SJCRH30 (cell line): ENCODE results near the gene SH2D3C. TPM values are rescaled to one million over a fixed set of nuclear protein-coding genes. Genes with fewer than 3 reads are reported as not detected.

Source experiments
- DNase-seq, 2 experiments: peaks; one replicate each; pipeline ENCODE4 v3.0.0-alpha.2; 2015 to 2020
- H3K27ac ChIP-seq: fragments of 250-450 bp; sonication (Bioruptor Pico); 2 replicates; pipeline ENCODE4 v1.5.1; 2020; ENCODE audit warnings: mild to moderate bottlenecking, moderate library complexity
- H3K27me3 ChIP-seq: fragments of 250-450 bp; sonication (Bioruptor Pico); 2 replicates; pipeline ENCODE4 v1.5.1; 2020; ENCODE audit warnings: mild to moderate bottlenecking, moderate library complexity
- H3K36me3 ChIP-seq: fragments of 250-450 bp; sonication (Bioruptor Pico); 2 replicates; pipeline ENCODE4 v1.5.1; 2020; ENCODE audit warnings: mild to moderate bottlenecking, moderate library complexity
- H3K4me1 ChIP-seq: fragments of 250-450 bp; sonication (Bioruptor Pico); 2 replicates; pipeline ENCODE4 v1.5.1; 2020; ENCODE audit warnings: mild to moderate bottlenecking, moderate library complexity
- H3K4me3 ChIP-seq: fragments of 250-450 bp; sonication (Bioruptor Pico); 2 replicates; pipeline ENCODE4 v1.5.1; 2020; ENCODE audit warnings: mild to moderate bottlenecking, moderate library complexity
- H3K9me3 ChIP-seq: fragments of 250-450 bp; sonication (Bioruptor Pico); replicated peaks from 2 replicates; pipeline ENCODE4 v1.5.1; 2020; ENCODE audit warnings: mild to moderate bottlenecking, moderate library complexity
- total RNA-seq: library from RNA; depleted of rRNA; stranded (reverse); fragments of >200 nt; shearing (Covaris generic); gene quantifications from 2 replicates; pipeline ENCODE4 v1.2.3, GENCODE V29; 2014

The SH2D3C gene
- total RNA-seq, 1 experiment from 2014 or later, result 0.99 TPM

DNA sequence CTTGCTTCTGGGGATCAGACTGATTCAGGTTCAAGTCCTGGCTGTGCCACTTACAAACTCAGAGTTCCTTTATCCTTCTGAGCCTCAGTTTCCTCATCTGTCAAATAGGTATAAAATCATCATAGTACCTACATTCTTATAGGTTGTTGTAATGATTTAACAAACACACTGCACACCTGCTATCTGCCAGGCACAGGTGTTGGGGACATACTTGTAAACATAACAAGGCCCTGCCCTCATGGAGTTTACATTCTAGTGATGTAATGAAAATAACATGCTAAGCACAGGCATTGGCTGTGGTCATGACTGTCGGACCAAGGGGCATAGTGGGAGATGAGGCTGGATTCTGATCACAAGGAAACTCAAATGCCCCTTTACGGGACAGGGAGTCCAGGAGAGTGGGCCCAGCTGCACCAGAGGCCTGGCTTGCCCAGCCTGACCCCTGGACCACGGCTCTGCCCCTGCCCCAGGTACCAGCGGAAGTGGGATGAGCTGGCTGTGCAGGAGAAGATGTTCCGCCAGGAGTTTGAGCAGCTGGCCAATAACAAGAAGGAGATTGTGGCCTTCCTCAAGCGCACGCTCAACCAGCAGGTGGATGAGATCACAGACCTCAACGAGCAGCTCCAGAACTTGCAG is 69.4 kb downstream of the SH2D3C start:
- H3K4me3 ChIP-seq, result no peak overlapping the region
- H3K4me1 ChIP-seq, result peaks cover 14% of the 10 kb centered on the region; the same call in 1 of the 2 replicates

GRCh38 chr9:127707766-127708165 is 70.7 kb downstream of the SH2D3C start:
- peaks cover 14% of the 10 kb centered on the region; the same call in 1 of the 2 replicates for H3K4me1 ChIP-seq
- H3K27ac ChIP-seq, result no peak overlapping the region
- H3K9me3 ChIP-seq, result no peaks in the 10 kb centered on the region
- DNase-seq, result no peak
- H3K4me3 ChIP-seq, result no peak overlapping the region
- no peaks in the 10 kb centered on the region for H3K36me3 ChIP-seq
- no peaks in the 10 kb centered on the region for H3K27me3 ChIP-seq

More for the DNA sequence above, 69.4 kb downstream of the SH2D3C start:
- no peak for DNase-seq
- no peaks in the 10 kb centered on the region for H3K9me3 ChIP-seq
- H3K27ac ChIP-seq, result no peak overlapping the region
- H3K27me3 ChIP-seq, result no peaks in the 10 kb centered on the region
- no peaks in the 10 kb centered on the region for H3K36me3 ChIP-seq

DNA sequence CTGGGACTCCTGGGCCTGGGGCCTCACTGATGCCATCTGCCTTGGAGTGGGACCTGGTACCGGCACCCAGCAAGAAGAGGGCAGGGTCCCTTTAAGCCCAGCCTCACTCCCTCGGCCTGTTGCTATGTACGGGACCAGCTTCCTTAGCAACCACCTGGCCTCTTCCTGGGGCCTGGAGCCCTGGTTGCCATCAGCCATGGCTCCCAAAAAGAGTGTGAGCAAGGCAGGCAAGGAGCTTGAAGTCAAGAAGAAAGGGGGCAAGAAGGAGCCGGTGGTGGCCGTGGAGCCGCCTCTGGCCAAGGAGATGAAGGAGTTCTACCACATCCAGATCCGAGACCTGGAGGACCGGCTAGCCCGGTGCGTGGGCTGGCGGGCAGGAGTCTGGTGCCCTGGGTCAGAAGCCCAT is 71.6 kb downstream of the SH2D3C start, which contains the start of gene CFAP157:
TSS of gene CFAP157 (plus strand) at position 153 of the 406 bp plus-strand sequence. CDS start at position 197, 44 bp downstream.
- Histone ChIP-seq H3K27ac (no peak within 1 kb of the TSS), H3K4me3 (no peak within 1 kb of the TSS), H3K36me3 (no peaks in the 10 kb centered on the region), H3K9me3 (no peaks in the 10 kb centered on the region), H3K4me1 (peaks cover 14% of the 10 kb centered on the region; the same call in 1 of the 2 replicates), H3K27me3 (no peaks in the 10 kb centered on the region)
- no peak for DNase-seq

- Histone ChIP-seq H3K4me1 (peaks cover 13% of the 10 kb centered on the region), H3K36me3 (no peaks in the 10 kb centered on the region), H3K27ac (no peak overlapping the region), H3K9me3 (no peaks in the 10 kb centered on the region), H3K4me3 (no peak overlapping the region), H3K27me3 (no peaks in the 10 kb centered on the region)
- peak; percentile 39 to 48 for DNase-seq
These were observed 72.7 kb downstream of the SH2D3C start for GRCh38 chr9:127705577-127706379.

DNA sequence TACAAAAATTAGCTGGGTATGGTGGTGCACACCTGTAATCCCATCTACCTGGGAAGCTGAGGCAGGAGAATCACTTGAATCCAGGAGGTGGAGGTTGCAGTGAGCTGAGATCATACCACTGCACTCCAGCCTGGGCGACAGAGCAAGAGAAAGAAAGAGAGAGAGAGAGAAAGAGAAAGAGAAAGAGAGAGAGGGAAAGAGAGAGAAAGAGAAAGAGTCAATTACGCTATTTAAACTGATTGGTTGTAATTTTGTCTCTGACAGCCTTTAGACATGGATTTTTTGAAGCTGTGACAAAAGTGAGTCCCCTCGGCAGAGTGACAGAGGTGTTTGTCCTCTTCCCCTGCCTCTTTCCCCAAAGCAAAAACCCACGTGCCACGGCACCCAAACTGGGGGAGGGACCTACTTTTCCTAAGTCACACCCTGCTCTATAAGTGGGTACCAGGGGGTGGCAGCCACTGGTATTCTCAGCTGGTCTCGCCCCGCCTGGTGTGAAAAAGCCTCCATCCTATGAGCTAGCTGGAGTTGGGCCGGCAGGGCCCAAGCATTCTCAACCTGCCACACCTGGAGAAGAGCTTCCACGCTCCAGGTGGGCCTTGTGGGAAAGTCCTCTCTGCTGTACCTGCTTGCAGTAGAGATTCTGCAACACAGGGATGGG is 75.0 kb downstream of the SH2D3C start:
- Histone ChIP-seq H3K4me1 (peaks cover 24% of the 10 kb centered on the region), H3K27me3 (no peaks in the 10 kb centered on the region), H3K27ac (no peak overlapping the region), H3K36me3 (no peaks in the 10 kb centered on the region), H3K9me3 (no peaks in the 10 kb centered on the region), H3K4me3 (no peak overlapping the region)
- DNase-seq, result no peak

DNA sequence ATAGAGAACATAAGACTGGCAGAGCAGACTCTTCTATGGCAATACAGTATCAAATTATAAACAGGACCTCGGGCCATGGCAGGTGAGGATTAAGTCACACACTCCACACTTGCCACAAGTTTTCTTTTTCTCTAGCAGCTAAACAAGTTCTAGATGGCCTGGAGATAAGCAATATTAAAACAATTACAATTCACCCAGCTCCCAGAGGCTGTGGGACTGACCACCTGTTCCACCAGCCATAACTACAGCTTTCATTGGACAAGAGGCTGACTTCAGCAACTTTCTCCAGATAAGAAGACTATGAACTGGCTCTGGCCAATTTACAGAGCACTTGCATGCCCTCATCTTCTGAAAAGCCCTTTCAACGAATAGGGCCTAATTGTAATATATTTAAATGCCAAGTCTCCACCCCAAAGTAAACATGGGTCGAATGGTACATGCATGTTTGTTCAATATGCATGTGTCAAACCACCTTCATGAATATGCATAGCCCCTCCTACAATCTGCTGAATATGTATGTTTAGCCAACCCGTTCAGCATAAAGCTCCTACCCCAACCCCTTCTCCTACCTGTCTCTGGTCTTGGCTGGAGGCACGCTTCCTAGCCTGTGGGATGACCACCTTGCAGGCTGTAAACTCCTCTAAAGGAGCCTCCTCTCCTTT is 77.7 kb downstream of the SH2D3C start:
- DNase-seq, result peak; percentile 75 to 91
- no peaks in the 10 kb centered on the region for H3K36me3 ChIP-seq
- no peak overlapping the region for H3K4me3 ChIP-seq
- H3K27ac ChIP-seq, result no peak overlapping the region
- H3K4me1 ChIP-seq, result peaks cover 27% of the 10 kb centered on the region
- H3K27me3 ChIP-seq, result no peaks in the 10 kb centered on the region
- no peaks in the 10 kb centered on the region for H3K9me3 ChIP-seq

- Histone ChIP-seq H3K27ac (no peak overlapping the region), H3K9me3 (no peaks in the 10 kb centered on the region), H3K4me3 (no peak overlapping the region)
These were observed 78.3 kb downstream of the SH2D3C start for GRCh38 chr9:127700140-127700539.

DNA sequence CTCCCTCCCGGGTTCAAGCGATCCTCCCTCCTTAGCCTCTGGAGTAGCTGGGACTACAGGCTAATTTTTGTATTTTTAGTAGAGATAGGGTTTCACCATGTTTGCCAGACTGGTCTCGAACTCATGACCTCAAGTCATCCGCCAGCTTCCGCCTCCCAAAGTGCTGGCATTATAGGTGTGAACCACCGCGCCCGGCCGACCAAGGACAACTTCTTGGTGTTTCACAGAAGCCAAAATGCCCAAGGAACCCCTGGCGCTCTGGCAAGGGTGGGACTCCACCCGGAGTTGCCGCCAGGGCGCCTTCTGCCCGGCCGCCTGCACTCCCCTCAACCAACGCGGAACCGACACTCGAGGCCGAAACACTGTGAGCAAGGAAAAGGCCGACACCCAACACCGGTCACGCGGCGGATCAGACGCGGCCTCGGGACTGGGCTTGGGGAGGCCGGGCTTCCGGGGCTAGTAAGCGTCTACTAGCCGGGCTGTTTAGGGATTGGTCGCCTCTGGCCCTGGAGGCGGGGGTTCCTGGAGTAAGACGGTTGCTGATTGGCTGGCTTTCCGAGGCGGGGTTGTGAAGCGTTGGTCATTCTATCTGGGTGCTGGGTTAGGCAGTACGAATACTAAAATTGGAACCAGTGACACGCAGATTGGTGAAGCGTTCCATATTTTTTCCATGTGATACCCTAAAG is 79.3 kb downstream of the SH2D3C start:
- Histone ChIP-seq H3K4me1 (peaks cover 26% of the 10 kb centered on the region), H3K27ac (no peak overlapping the region), H3K4me3 (no peak overlapping the region), H3K27me3 (no peaks in the 10 kb centered on the region; the same call in 1 of the 2 replicates), H3K36me3 (no peaks in the 10 kb centered on the region), H3K9me3 (no peaks in the 10 kb centered on the region)
- DNase-seq, result peak in 1 of 2 experiments; percentile 40

More at GRCh38 chr9:127700140-127700539, 78.3 kb downstream of the SH2D3C start:
- H3K27me3 ChIP-seq, result no peaks in the 10 kb centered on the region; the same call in 1 of the 2 replicates
- no peak for DNase-seq
- no peaks in the 10 kb centered on the region for H3K36me3 ChIP-seq
- H3K4me1 ChIP-seq, result peaks cover 26% of the 10 kb centered on the region

GRCh38 chr9:127698386-127698785 is 80.1 kb downstream of the SH2D3C start:
- no peaks in the 10 kb centered on the region; the same call in 1 of the 2 replicates for H3K27me3 ChIP-seq
- peaks cover 26% of the 10 kb centered on the region for H3K4me1 ChIP-seq
- no peak overlapping the region for H3K4me3 ChIP-seq
- no peak overlapping the region for H3K27ac ChIP-seq
- DNase-seq, result no peak
- no peaks in the 10 kb centered on the region for H3K36me3 ChIP-seq
- no peaks in the 10 kb centered on the region for H3K9me3 ChIP-seq

DNA sequence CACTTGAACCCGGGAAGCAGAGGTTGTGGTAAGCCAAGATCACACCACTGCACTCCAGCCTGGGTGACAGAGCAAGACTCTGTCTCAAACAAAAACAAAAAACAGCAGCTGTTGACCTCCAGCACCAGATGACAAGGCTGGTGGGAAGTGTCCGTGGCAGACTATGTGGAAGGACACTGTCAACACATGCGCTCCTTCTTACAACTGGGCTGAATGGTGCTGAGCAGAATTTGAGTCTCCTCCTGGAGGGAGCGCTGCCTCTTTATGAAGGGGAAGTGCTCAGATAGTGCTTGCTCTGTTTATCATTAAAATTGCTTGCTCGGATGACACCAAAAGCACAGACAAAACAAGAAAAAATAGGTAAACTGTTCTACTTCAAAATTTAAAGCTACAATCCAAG is 80.9 kb downstream of the SH2D3C start:
- H3K4me3 ChIP-seq, result no peak overlapping the region
- H3K27ac ChIP-seq, result no peak overlapping the region
- H3K27me3 ChIP-seq, result no peaks in the 10 kb centered on the region; the same call in 1 of the 2 replicates
- peak in 1 of 2 experiments; percentile 47 for DNase-seq
- no peaks in the 10 kb centered on the region for H3K36me3 ChIP-seq
- no peaks in the 10 kb centered on the region for H3K9me3 ChIP-seq
- H3K4me1 ChIP-seq, result peaks cover 26% of the 10 kb centered on the region

DNA sequence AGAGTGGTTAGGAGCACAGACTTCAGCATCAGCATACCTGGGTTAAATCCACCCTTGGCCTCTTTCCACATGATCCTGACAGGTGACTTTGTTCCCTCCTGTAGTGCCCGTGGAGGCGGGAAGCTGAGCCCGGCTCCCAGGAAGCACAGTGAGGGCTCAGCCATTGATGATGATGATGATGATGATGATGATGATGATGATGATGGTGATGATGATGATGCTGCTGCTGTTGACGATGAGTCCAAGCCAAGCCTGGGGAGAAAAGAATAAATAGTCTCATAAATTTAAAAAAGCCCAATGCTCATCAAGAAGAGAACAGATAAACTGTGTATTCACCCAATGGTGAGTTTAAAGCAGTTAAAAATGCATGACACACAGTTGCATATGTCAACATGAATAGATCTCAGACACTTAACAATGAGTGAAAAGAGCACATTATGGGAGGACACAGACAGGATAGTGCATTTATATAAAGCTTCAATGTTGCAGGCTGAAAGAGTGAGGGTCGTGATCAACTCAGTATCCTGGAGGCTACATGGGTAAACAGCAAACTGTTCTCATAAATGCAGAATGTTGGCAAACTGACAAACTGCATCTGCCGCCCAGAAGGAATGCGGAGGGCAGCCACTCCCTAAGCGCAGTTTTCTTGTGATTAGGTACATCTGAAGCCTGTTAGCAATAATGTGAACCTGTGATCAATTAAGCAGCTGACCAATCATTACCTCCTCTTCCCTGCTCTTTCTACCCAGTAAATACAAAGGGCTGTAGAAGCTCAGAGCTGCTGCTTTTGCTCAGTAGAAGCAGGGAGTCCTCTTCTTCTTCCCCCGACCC is 83.4 kb downstream of the SH2D3C start:
- Histone ChIP-seq H3K27ac (no peak overlapping the region), H3K9me3 (no peaks in the 10 kb centered on the region), H3K4me1 (peaks cover 12% of the 10 kb centered on the region), H3K4me3 (no peak overlapping the region), H3K27me3 (no peaks in the 10 kb centered on the region; the same call in 1 of the 2 replicates), H3K36me3 (no peaks in the 10 kb centered on the region)
- no peak for DNase-seq

DNA sequence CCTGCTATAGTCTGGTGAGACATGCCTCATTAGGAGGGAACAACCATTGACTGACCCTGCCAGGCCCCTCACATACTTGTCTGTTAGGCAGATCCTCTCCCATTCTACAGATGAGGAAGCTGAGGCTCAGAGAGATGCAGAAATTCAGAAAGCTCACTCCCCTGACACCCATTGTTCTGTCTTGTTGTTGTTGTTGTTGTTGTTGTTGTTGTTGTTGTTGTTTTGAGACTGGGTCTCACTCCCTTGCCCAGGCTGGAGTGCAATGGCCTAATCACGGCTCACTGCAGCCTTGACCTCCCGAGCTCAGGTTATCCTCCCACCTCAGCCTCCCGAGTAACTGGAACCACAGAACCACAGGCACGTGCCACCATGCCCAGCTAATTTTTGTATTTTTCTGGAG is 84.8 kb downstream of the SH2D3C start:
- Histone ChIP-seq H3K4me3 (no peak overlapping the region), H3K27me3 (no peaks in the 10 kb centered on the region; the same call in 1 of the 2 replicates), H3K36me3 (no peaks in the 10 kb centered on the region), H3K9me3 (no peaks in the 10 kb centered on the region), H3K4me1 (peaks cover 8% of the 10 kb centered on the region), H3K27ac (no peak overlapping the region)
- no peak for DNase-seq

- no peaks in the 10 kb centered on the region for H3K36me3 ChIP-seq
- no peak overlapping the region for H3K4me3 ChIP-seq
- no peaks in the 10 kb centered on the region for H3K9me3 ChIP-seq
- no peak for DNase-seq
- H3K27ac ChIP-seq, result no peak overlapping the region
- H3K4me1 ChIP-seq, result peaks cover 8% of the 10 kb centered on the region
- H3K27me3 ChIP-seq, result no peaks in the 10 kb centered on the region; the same call in 1 of the 2 replicates
These were observed 85.3 kb downstream of the SH2D3C start for GRCh38 chr9:127693143-127693542.
